COR-L47 (cell line): Measurements from ENCODE around the gene SLC44A4.
"Not testable (repeated sequence)": the region's sequence is repeated elsewhere in the genome, so short reads cannot be mapped to it uniquely, and the experiment has no call there.

ENCODE experiments used
- DNase-seq: peaks from one replicate; lab custom pipeline; 2025; lab: John Stamatoyannopoulos, UW

SLC44A4 gene

GRCh38 chr6:31859923-31860322, 18.9 kb downstream of the SLC44A4 start:
- no peak for DNase-seq

- DNase-seq, result no peak
These were observed 20.1 kb downstream of the SLC44A4 start for GRCh38 chr6:31858707-31859106.

DNA sequence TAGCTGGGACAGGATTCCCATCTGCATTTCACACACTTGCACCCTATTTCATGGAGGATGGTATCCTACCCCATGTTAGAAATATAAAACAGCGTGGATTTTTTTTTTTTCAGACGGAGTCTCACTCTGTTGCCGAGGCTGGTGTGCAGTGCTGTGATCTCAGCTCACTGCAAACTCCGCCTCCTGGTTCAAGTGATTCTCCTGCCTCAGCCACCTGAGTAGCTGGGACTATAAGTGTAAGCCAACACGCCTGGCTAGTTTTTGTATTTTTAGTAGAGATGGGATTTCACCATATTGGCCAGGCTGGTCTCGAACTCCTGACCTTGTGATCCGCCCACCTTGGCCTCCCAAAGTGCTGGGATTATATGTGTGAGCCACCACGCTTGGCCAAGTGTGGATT, 21.0 kb downstream of the SLC44A4 start:
- not testable (repeated sequence) for DNase-seq

DNA sequence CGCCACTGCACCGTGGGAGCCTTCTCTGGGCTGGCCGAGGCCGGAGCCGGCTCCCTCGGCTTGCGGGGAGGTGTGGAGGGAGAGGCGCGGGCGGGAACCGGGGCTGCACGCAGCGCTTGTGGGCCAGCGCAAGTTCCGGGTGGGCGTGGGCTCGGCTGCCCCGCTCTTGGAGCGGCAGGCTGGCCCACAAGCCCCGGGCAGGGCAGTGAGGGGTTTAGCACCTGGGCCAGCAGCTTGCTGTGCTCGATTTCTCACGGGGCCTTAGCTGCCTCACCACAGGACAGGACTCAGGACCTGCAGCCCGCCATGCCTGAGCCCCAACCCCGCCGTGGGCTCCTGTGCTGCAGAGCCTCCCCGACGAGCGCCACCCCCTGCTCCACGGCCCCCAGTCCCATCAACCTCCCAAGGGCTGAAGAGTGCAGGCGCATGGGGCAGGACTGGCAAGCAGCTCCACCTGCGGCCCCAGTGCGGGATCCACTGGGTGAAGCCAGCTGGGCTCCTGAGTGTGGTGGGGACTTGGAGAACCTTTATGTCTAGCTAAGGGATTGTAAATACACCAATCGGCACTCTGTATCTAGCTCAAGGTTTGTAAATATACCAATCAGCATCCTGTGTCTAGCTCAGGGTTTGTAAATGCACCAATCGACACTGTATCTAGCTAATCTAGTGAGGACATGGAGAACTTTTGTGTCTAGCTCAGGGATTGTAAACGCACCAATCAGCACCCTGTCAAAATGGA, 26.6 kb downstream of the SLC44A4 start:
- not testable (repeated sequence) for DNase-seq

DNA sequence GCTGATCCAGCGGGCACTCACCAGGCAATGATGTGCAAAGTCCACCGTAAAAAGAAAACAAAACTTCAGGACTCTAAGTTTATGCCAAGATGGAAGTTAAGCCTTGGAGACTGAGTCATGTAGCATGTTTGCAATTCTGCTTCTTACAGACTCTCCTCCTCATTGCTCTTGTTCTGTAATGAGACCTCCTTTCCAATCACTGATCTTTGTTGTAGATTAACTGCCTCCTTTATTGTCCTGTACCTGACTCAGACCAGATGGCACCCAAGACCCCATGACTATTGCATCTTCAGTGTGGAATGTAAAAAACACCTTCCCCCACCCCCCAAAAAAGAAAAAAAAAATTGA, 27.3 kb downstream of the SLC44A4 start:
- no peak for DNase-seq

- DNase-seq, result no peak
These were observed 27.9 kb downstream of the SLC44A4 start for GRCh38 chr6:31850765-31851484.

DNA sequence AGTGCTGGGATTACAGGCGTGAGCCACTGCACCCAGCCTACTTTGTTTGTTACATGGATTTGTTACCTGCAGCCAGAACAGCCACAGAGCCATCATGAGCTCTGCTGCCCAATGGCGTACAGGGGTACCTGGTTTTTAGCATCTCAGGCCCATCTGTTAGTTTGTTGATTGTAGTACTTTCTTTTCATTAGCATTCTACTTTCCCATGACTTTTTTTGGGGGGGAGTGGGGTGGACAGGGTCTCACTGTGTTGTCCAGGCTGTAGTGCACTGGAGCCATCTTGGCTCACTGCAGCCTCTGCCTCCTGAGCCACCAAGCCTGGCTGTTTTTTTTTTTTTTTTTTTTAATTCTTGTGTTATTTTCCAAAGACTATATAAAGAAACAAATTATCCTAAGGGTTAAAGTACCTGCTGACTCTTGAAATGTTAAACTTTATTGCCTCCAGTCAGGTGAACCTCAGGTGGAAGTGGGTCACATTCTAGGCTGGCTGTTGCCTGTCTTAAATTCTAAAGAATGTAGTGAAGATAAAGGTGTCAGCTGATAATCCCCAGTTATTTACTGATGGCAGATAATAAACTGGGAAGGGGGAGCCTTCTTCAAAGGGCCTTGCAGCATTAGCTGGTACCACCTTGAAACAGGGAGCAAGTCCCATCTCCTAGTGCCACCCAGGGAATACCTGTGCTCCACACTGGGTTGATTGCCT, 31.4 kb downstream of the SLC44A4 start:
- DNase-seq, result no peak

- DNase-seq, result no peak
These were observed 34.3 kb downstream of the SLC44A4 start for GRCh38 chr6:31844507-31844906.

- no peak for DNase-seq
These were observed 36.7 kb downstream of the SLC44A4 start for GRCh38 chr6:31842053-31842452.

DNA sequence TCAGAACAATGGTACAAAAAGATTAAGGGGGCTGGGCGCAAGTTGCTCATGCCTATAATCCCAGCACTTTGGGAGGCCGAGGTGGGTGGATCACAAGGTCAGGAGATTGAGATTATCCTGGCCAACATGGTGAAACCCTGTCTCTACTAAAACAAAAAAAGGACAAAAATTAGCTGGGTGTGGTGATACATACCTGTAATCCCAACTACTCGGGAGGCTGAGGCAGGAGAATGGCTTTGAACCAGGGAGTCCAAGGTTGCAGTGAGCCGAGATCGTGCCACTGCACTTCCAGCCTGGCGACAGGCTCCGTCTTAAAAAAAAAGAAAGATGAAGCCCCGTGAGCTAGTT, 39.0 kb downstream of the SLC44A4 start:
- not testable (repeated sequence) for DNase-seq

DNA sequence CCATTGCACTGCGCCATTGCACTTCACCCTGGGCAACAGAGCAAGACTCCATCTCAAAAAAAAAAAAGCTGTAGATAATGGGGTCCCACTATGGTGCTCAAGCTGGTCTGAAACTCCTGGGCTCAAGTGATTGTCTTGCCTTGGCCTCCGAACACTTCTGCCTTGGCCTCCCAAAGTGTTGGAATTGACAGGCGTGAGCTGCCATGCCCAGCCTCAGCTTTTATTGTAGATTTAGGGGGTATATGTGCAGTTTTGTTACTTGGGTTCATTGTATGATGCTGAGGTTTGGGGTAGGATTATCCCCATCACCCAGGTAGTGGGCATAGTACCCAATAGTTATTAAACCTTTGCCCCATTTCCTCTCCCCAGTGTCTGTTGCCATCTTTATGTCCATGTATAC, 39.8 kb downstream of the SLC44A4 start:
- DNase-seq, result no peak

DNA sequence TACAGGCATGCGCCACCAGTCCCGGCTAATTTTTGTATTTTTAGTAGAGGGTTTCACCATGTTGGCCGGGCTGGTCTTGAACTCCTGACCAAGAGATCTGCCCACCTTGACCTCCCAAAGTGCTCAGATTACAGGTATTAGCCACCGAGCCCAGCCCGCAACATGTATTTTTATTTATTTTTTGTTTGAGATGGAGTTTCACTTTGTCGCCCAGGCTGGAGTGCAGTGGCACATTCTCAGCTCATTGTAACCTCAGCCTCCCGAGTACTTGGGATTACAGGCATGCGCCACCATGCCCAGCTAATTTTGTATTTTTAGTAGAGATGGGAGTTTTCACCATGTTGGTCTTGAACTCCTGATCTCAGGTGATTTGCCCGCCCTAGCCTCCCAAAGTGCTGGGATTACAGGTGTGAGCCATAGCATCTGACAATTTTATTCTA, 40.7 kb downstream of the SLC44A4 start:
- not testable (repeated sequence) for DNase-seq

DNA sequence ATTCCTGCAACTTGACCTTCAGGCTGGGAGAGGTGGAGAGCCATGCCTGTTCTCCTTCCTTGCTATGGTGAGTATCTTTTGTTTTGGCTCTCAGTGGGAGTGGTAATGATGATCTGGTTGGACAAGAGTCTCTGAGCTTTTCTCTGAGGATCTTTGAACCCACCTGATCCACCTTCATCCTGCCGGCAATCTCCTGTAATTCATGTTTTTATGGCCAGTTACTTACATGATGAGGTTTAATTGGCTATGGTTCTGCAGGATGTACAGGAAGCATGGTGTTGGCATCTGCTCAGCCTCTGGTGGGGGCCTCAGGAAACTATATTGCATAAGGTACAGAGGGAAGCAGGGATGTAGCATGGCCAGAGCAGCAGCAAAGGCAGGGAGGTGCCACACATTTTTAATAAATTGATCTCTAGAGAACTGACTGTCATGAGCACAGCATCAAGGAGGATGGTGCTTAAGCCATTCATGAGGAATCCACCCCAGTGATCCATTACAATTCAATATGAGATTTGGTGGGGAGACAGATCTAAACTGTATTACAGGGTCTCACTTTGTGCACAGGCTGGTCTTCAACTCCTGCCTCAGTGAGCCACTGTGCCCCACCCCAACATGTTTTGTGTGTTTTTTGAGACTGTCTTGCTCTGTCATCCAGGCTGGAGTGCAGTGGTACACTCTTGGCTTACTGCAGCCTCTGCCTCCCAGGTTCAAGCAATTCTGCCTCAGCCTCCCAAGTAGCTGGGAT, 41.3 kb downstream of the SLC44A4 start:
- DNase-seq, result no peak

GRCh38 chr6:31836474-31837368, 42.1 kb downstream of the SLC44A4 start:
- DNase-seq, result no peak

- DNase-seq, result no peak
These were observed 42.7 kb downstream of the SLC44A4 start for GRCh38 chr6:31836047-31836473.

GRCh38 chr6:31834367-31835250, 44.2 kb downstream of the SLC44A4 start:
- peak; percentile 85 for DNase-seq

DNA sequence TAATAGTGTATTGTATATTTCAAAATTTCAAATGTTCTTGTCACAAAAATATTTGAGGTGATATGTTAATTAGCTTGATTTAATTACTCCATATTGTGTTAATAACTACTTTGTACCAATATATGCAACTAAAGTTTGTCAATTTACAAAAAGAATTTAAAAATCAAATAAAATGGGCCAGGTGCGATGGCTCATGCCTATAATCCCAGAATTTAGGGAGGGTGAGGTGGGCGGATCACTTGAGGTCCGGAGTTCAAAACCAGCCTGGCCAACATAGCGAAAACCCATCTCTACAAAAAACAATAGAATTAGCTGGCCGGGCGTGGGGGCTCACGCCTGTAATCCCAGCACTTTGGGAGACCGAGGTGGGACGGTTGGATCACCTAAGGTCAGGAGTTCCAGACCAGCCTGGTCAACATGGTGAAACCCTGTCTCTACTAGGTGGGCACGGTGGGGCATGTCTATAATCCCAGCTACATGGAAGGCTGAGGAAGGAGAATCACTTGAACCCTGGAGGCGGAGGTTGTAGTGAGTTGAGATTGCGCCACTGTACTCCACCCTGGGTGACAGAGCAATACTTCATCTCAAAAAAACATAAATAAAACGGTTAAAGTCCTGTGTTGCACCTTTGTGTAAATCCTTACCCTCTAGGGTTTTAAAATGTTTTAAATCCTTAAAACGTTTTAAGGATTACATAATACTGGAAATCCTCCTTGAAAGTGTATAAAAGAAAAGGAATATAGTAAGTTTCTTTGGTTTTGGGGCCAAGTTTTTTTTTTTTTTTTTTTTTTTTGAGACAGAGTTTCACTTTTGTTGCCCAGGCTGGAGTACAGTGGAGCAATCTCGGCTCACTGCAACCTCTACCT, 47.2 kb downstream of the SLC44A4 start:
- no peak for DNase-seq

DNA sequence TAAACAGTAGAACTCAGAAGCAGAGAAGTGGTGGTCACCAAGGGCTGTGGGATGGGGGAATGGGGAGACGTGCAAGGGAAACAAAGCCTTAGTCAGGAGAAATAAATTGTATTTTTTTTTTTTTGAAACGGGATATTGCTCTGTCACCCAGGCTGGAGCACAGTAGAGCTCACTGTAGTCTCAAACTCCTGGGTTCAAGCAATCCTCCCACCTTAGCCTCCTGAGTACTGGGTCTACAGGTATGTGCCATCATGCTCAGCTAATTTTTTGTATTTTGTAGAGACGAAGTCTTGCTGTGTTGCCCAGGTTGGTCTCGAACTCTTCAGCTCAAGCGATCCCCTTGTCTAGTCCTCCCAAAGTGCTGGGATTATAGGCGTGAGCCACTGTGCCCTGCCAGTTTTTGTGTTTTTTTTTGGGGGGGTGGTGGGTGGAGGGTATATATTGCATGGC, 47.9 kb downstream of the SLC44A4 start:
- no peak for DNase-seq

GRCh38 chr6:31829633-31830283, 49.0 kb downstream of the SLC44A4 start:
- peak; percentile 43 for DNase-seq
